Adrenal gland (tissue), 12 donors: ENCODE data around the gene SUPT7L. TPM values are rescaled to one million over a fixed set of nuclear protein-coding genes. Genes with fewer than 3 reads are reported as not detected.

ENCODE experiments used
- DNase-seq, 7 donors: peaks; one replicate each; pipeline ENCODE4 v3.0.0-alpha.2; 2019 to 2020
- H3K27ac ChIP-seq, 5 donors: fragments of 200-600 bp; sonication (generic) in 4 of 5; 1 replicate in 3 of 5; 2 replicates in 2 of 5; pipeline versions ENCODE4 v1.5.1 to v1.8.0; 2016 to 2020; ENCODE audit warnings: mild to moderate bottlenecking in 1 of 5
- H3K27me3 ChIP-seq: fragments of 200-600 bp; 2 replicates; pipeline ENCODE4 v1.8.0; 2021
- H3K36me3 ChIP-seq, 2 donors: fragments of 200-600 bp; replicated peaks in 1 of 2; 1 replicate in 1 of 2; 2 replicates in 1 of 2; pipeline versions ENCODE4 v1.5.1 to v1.8.0; 2018 to 2022
- H3K4me1 ChIP-seq, 2 donors: fragments of 200-600 bp; replicated peaks in 1 of 2; 1 replicate in 1 of 2; 2 replicates in 1 of 2; pipeline versions ENCODE4 v1.5.1 to v1.8.0; 2018 to 2021
- H3K4me3 ChIP-seq, 4 donors: fragments of 200-600 bp; sonication (generic) in 3 of 4; one replicate each; pipeline ENCODE4 v1.5.1; 2016 to 2018
- H3K9me3 ChIP-seq, 3 donors: fragments of 200-600 bp; sonication (generic) in 1 of 3; replicated peaks in 1 of 3; 1 replicate in 2 of 3; 2 replicates in 1 of 3; pipeline versions ENCODE4 v1.5.1 to v1.8.0; 2016 to 2021
- CTCF ChIP-seq, 6 experiments: fragments of 450-650 bp in 4 of 6; fragments of 200-600 bp in 2 of 6; sonication (generic) in 1 of 6; IDR thresholded peaks; 1 replicate in 5 of 6; 2 replicates in 1 of 6; pipeline versions ENCODE4 v1.5.1 to v1.8.0; 2016 to 2021; ENCODE audit warnings: antibody characterized with exemption in 6 of 6, mild to moderate bottlenecking in 2 of 6, moderate library complexity in 1 of 6
- POLR2A ChIP-seq, 2 donors: fragments of 450-650 bp; IDR thresholded peaks; one replicate each; pipeline ENCODE4 v1.6.1; 2017; ENCODE audit warnings: antibody characterized with exemption in 2 of 2, mild to moderate bottlenecking in 2 of 2, moderate library complexity in 1 of 2
- WGBS, 4 donors: extraction: QIAGEN DNeasy Blood & Tissue Kit in 2 of 4; methylation state at CpG; one replicate each; pipeline versions ENCODE4 v1.1.5 to v1.1.7; 2013 to 2017; 5-methylcytosine and 5-hydroxymethylcytosine counted together
- intact Hi-C, 2 donors: fragments of 100-400 bp; cut with DNase I; formaldehyde crosslinking; loops; one replicate each; pipeline versions ENCODE4 v1.14.1 to v1.15.0; 2022 to 2023
- polyA plus RNA-seq, 3 donors: library from polyadenylated mRNA; stranded (reverse); fragments of 200-250 nt in 2 of 3; fragments of 350-450 nt in 1 of 3; fragmentation: Illumina TruSeq in 1 of 3; extraction: RNeasy Lipid Tissue Mini Kit (QIAGEN cat#74804) in 1 of 3; gene quantifications; one replicate each; pipeline ENCODE4 v1.2.3, GENCODE V29; 2013 to 2014
- total RNA-seq, 9 donors: library from RNA; depleted of rRNA in 4 of 9; stranded (reverse); fragments of >200 nt in 4 of 9; fragments of 120-200 nt in 1 of 9; fragmentation: NEBNext Ultra II Directional in 1 of 9; extraction: Animal tissue kit (Norgen Biotek cat#: 25700) in 1 of 9; gene quantifications; one replicate each; pipeline versions ENCODE4 v1.1.0 to v1.2.4, GENCODE V29; 2013 to 2023
- donor health status: healthy with polysubstance abuse.
- donor health status: Bipolar disorder and iron deficiency.
- donor health status: DM: yes; HTN: yes; CAD: no.
- donor health status: DM: no; HTN: no; CAD: no.
- donor health status: DM: no; HTN: no; CAD: no.
- donor health status: DM: yes; HTN: yes; CAD: no.

SUPT7L gene
- total and polyA plus RNA-seq, 12 donors: 16.6 to 51.4 (median 33.8) TPM

GRCh38 chr2:27647737-27648136 is 15.7 kb downstream of the SUPT7L start:
- TF ChIP-seq POLR2A (IDR thresholded peaks at IDR 0.05): no peak
- no peak for TF ChIP-seq CTCF (IDR thresholded peaks at IDR 0.05)
- no peaks in the 10 kb centered on the region for H3K27me3 ChIP-seq
- H3K27ac ChIP-seq: no peak overlapping the region
- 84 to 92% (median 89%) methylated on average over 4 of the region's 4 CpGs for WGBS, 4 donors
- no peak overlapping the region for H3K4me3 ChIP-seq
- DNase-seq: no peak
- peaks cover 0 to 77% of the 10 kb centered on the region in 2 donors for H3K36me3 ChIP-seq
- no peaks in the 10 kb centered on the region for H3K4me1 ChIP-seq
- no peaks in the 10 kb centered on the region for H3K9me3 ChIP-seq
- intact Hi-C loops: no loop called here

GRCh38 chr2:27647289-27647688 is 16.1 kb downstream of the SUPT7L start:
- Histone ChIP-seq H3K27ac (no peak overlapping the region), H3K4me1 (no peaks in the 10 kb centered on the region), H3K4me3 (no peak overlapping the region), H3K27me3 (no peaks in the 10 kb centered on the region), H3K36me3 (peaks cover 0 to 75% of the 10 kb centered on the region in 2 donors), H3K9me3 (no peaks in the 10 kb centered on the region)
- intact Hi-C loops: no loop called here
- DNase-seq: no peak
- TF ChIP-seq CTCF (IDR thresholded peaks at IDR 0.05) (no peak), POLR2A (IDR thresholded peaks at IDR 0.05) (no peak)

- intact Hi-C loops: no loop called here
- H3K4me1 ChIP-seq: no peaks in the 10 kb centered on the region
- H3K4me3 ChIP-seq: no peak overlapping the region
- TF ChIP-seq POLR2A (IDR thresholded peaks at IDR 0.05) (no peak), CTCF (IDR thresholded peaks at IDR 0.05) (no peak)
- no peaks in the 10 kb centered on the region for H3K27me3 ChIP-seq
- no peak for DNase-seq
- H3K27ac ChIP-seq: no peak overlapping the region
- peaks cover 0 to 72% of the 10 kb centered on the region in 2 donors for H3K36me3 ChIP-seq
- H3K9me3 ChIP-seq: no peaks in the 10 kb centered on the region
Observed at GRCh38 chr2:27645197-27645596, 18.2 kb downstream of the SUPT7L start.

GRCh38 chr2:27640722-27641245 is 22.6 kb downstream of the SUPT7L start:
- TF ChIP-seq CTCF (IDR thresholded peaks at IDR 0.05) (no peak), POLR2A (IDR thresholded peaks at IDR 0.05) (no peak)
- H3K9me3 ChIP-seq: no peaks in the 10 kb centered on the region
- no peaks in the 10 kb centered on the region for H3K4me1 ChIP-seq
- intact Hi-C loops: no loop called here
- H3K4me3 ChIP-seq: no peak overlapping the region
- peaks cover 0 to 75% of the 10 kb centered on the region in 2 donors for H3K36me3 ChIP-seq
- DNase-seq: no peak
- H3K27me3 ChIP-seq: no peaks in the 10 kb centered on the region
- WGBS, 4 donors: 59 to 72% (median 68%) methylated on average over 2 of the region's 2 CpGs
- no peak overlapping the region for H3K27ac ChIP-seq
